Aorta (tissue), 5 donors: ENCODE data around the gene POLR2E. TPM values are rescaled to one million over a fixed set of nuclear protein-coding genes. Genes with fewer than 3 reads are reported as not detected.

Source experiments
- ATAC-seq: fragments of 200-7000 bp; cut with Tn5 transposase; one replicate; pipeline ENCODE4 v1.9.1; 2022; ENCODE audit warnings: moderate library complexity; ENCODE audit not compliant: low FRiP score
- DNase-seq, 2 donors: peaks; one replicate each; pipeline ENCODE4 v3.0.0-alpha.2; 2020
- H3K27ac ChIP-seq, 2 donors: one replicate each; pipeline ENCODE4 v1.5.1; 2013; ENCODE audit warnings: low read length in 2 of 2, mild to moderate bottlenecking in 2 of 2, moderate library complexity in 2 of 2, control low read depth in 1 of 2, inconsistent platforms in 1 of 2, low read depth in 1 of 2
- H3K27me3 ChIP-seq, 2 donors: one replicate each; pipeline ENCODE4 v1.6.1; 2013; ENCODE audit warnings: control low read depth in 1 of 2, low read length in 1 of 2, mild to moderate bottlenecking in 1 of 2, moderate library complexity in 1 of 2; ENCODE audit not compliant: insufficient read depth in 2 of 2, control insufficient read depth in 1 of 2
- H3K36me3 ChIP-seq, 2 donors: one replicate each; pipeline ENCODE4 v1.6.1; 2013; ENCODE audit warnings: control low read depth in 1 of 2, low read length in 1 of 2, mild to moderate bottlenecking in 1 of 2; ENCODE audit not compliant: insufficient read depth in 2 of 2, control insufficient read depth in 1 of 2
- H3K4me1 ChIP-seq, 2 donors: one replicate each; pipeline ENCODE4 v1.6.1; 2013; ENCODE audit warnings: low read length in 2 of 2, control low read depth in 1 of 2, mild to moderate bottlenecking in 1 of 2, moderate library complexity in 1 of 2; ENCODE audit not compliant: insufficient read depth in 2 of 2, control insufficient read depth in 1 of 2
- H3K4me3 ChIP-seq, 2 donors: one replicate each; pipeline ENCODE4 v1.5.1; 2013; ENCODE audit warnings: low read length in 2 of 2, control low read depth in 1 of 2, mild to moderate bottlenecking in 1 of 2
- H3K9me3 ChIP-seq: one replicate; pipeline ENCODE4 v1.6.1; 2013; ENCODE audit warnings: mild to moderate bottlenecking, low read length; ENCODE audit not compliant: control insufficient read depth
- WGBS, 2 donors: extraction: QIAGEN DNeasy Blood & Tissue Kit; methylation state at CpG; one replicate each; pipeline ENCODE4 v1.1.7; 2013; 5-methylcytosine and 5-hydroxymethylcytosine counted together
- intact Hi-C, 2 donors: fragments of 100-400 bp; cut with DNase I; formaldehyde crosslinking; loops; one replicate each; pipeline versions ENCODE4 v1.14.2 to v1.15.0; 2022
- polyA plus RNA-seq, 2 donors: library from polyadenylated mRNA; stranded (reverse); fragments of 200-250 nt; gene quantifications; one replicate each; pipeline ENCODE4 v1.2.3, GENCODE V29; 2013
- total RNA-seq, 2 donors: library from RNA; stranded (reverse); fragmentation: NEBNext Ultra II Directional; extraction: Animal tissue kit (Norgen Biotek cat#: 25700); gene quantifications; one replicate each; pipeline ENCODE4 v1.2.1, GENCODE V29; 2021
- donor health status: healthy with polysubstance abuse.
- donor health status: Bipolar disorder and iron deficiency.
- donor health status: DM: no; HTN: no; CAD: no.
- donor health status: DM: no; HTN: no; CAD: no.
- donor health status: DM: yes; HTN: yes; CAD: no.

The POLR2E gene
- total and polyA plus RNA-seq, 4 donors, result 83.5 to 116 (median 93.6) TPM

DNA sequence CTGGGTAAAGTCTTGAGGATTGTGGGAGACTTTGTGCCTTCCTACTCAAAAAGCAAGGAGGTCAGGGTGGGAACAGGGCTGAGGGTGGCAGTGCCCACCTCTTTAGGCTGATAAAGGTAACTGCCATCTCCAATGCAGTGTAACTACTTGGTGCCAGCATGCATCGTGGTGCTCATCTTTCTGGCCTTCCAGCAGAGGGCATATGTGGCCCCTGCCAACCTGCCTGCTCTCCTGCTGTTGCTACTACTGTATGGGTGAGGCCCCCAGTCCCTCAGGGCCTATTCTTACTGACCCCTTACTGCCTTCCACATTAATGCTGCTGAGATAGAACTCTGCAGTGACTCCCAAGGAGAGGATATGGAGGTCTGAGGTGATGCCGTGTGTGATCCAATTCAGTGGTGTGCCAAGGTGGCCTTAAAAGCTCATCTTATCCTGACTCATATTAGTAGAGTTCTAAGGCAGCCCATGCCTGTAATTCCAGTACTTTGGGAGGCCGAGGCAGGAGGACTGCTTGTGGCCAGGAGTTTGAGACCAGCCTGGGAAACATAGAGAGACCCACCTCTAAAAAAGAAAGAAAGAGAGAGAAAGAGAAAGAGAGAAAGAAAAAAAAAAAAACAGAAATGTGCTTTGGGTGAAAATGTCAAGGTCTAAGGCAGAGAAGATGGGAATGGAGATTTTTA lies 37.9 kb downstream of the POLR2E start:
- H3K9me3 ChIP-seq, result peaks cover 7% of the 10 kb centered on the region
- no peaks in the 10 kb centered on the region for H3K36me3 ChIP-seq
- H3K27ac ChIP-seq, result no peak overlapping the region
- no peak for DNase-seq
- intact Hi-C loops, result no loop called here
- H3K27me3 ChIP-seq, result no peaks in the 10 kb centered on the region
- H3K4me1 ChIP-seq, result no peaks in the 10 kb centered on the region
- WGBS, 2 donors, result 49 to 56% methylated on average over 3 of the region's 3 CpGs
- no peak overlapping the region for H3K4me3 ChIP-seq
- no peak for ATAC-seq

DNA sequence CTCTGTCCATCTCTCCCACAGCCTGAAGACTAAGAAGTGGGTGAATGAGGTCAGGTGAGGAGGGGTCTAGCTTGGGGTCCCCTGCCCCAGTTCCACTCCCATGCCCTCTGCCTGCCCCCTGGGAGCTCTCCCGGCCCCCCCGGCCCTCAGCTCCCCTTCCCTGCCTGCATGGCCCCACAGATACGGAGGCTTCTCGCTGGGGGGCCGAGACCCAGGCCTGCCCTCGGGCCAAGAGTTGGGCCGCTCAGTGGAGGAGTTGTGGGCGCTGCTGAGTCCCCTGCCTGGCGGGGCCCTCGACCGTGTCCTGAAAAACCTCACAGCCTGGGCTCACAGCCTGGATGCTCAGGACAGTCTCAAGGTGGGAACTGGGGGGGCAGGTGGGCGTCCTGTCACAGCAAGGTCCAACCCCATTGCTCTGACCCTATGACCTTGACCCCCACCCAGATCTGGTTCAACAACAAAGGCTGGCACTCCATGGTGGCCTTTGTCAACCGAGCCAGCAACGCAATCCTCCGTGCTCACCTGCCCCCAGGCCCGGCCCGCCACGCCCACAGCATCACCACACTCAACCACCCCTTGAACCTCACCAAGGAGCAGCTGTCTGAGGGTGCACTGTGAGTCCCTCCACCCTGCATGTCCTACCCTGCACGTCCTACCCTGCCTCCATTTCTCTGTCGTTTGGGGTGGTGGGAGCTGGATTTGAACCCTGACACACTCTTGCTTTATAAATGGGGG lies 39.1 kb downstream of the POLR2E start:
- DNase-seq, result no peak
- Histone ChIP-seq H3K4me3 (no peak overlapping the region), H3K9me3 (peaks cover 7% of the 10 kb centered on the region), H3K27me3 (no peaks in the 10 kb centered on the region), H3K36me3 (no peaks in the 10 kb centered on the region), H3K27ac (no peak overlapping the region), H3K4me1 (no peaks in the 10 kb centered on the region)
- ATAC-seq, result no peak
- intact Hi-C loops, result no loop called here
- WGBS, 2 donors, result 96 to 97% methylated on average over 20 of the region's 20 CpGs

DNA sequence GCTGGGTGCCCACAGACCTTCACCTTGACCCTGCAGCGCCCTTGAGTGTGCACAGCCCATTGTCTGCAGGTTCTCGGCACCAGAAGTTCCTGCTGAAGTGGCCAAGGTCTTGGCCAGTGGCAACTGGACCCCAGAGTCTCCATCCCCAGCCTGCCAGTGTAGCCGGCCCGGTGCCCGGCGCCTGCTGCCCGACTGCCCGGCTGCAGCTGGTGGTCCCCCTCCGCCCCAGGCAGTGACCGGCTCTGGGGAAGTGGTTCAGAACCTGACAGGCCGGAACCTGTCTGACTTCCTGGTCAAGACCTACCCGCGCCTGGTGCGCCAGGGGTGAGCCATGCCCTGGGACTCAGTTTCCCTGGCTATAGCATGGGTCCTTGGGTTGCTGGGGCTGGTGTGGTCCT lies 40.1 kb downstream of the POLR2E start:
- ATAC-seq (no peak), DNase-seq (no peak)
- 92 to 94% methylated on average over 14 of the region's 14 CpGs for WGBS, 2 donors
- Histone ChIP-seq H3K36me3 (no peaks in the 10 kb centered on the region), H3K4me1 (no peaks in the 10 kb centered on the region), H3K9me3 (peaks cover 7% of the 10 kb centered on the region), H3K27me3 (no peaks in the 10 kb centered on the region), H3K27ac (no peak overlapping the region), H3K4me3 (no peak overlapping the region)
- intact Hi-C loops, result no loop called here

DNA sequence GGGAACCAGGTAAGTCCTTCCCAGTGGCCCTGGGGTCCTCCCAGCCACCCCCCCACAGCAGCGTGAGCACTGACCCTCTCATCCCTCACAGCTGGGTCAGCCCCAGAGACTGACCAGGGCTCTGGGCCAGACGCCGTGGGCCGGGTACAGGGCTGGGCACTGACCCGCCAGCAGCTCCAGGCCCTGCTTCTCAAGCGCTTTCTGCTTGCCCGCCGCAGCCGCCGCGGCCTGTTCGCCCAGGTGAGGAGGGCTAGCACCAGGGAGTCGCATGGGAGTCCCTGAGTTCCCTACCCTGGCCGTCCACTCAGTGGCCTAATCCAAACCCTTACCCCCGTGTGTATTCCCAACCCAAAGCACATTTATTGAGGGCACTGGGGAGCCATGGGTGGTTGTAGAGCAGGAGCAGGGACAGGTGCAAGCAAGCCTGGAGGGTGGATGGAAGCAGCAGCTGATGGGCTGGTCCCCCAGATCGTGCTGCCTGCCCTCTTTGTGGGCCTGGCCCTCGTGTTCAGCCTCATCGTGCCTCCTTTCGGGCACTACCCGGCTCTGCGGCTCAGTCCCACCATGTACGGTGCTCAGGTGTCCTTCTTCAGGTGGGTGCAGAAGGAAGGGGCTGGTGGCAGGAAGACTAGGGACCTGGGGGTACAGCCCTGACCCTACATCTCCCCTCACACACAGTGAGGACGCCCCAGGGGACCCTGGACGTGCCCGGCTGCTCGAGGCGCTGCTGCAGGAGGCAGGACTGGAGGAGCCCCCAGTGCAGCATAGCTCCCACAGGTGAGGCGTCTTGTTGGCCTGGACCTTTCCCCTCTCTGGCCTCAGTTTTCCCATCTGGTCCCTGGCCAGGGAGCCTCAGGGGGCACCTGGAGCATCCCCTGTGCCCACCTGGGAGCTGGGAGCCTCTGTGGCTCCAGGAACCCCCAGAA lies 40.8 kb downstream of the POLR2E start:
- peaks cover 7% of the 10 kb centered on the region for H3K9me3 ChIP-seq
- H3K27ac ChIP-seq, result no peak overlapping the region
- H3K4me3 ChIP-seq, result no peak overlapping the region
- no peak for ATAC-seq
- no peaks in the 10 kb centered on the region for H3K36me3 ChIP-seq
- intact Hi-C loops, result no loop called here
- H3K4me1 ChIP-seq, result no peaks in the 10 kb centered on the region
- WGBS, 2 donors, result 94 to 96% methylated on average over 28 of the region's 28 CpGs
- H3K27me3 ChIP-seq, result no peaks in the 10 kb centered on the region
- no peak for DNase-seq

DNA sequence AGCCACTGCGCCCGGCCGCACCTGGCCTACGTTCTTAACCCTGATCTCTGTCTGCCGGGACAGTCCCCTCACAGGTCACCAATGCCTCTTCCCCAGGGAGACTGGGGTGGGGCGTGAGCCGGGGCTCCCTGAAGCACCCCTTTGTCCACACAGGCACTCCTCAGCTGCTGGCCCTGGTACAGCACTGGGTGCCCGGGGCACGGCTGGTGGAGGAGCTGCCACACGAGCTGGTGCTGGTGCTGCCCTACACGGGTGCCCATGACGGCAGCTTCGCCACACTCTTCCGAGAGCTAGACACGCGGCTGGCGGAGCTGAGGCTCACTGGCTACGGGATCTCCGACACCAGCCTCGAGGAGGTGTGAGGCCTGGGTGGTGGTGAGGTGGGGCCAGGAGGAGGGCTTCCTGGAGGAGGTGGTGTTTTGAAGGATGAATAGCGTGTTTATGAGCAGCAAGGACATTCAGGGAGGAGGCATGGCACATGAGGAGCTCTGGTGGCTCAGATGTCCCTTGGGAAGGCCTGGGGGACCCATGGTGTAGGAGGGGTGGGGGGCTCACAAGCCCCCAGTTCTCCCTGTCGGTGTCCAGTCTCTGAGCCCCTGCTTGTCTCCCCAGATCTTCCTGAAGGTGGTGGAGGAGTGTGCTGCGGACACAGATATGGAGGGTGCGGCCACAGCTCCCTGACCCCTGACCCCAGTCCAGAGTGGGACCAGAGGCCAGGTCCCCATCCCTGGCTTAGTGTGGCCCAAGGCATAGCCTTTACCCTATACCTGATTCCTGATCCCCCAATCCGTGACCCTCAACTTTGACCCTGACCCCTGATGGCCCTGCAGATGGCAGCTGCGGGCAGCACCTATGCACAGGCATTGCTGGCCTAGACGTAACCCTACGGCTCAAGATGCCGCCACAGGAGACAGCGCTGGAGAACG lies 41.7 kb downstream of the POLR2E start:
- peaks cover 7% of the 10 kb centered on the region for H3K9me3 ChIP-seq
- DNase-seq (peak in 1 of 2 donors; percentile 68), ATAC-seq (no peak)
- 91 to 92% methylated on average over 29 to 31 of the region's 31 CpGs for WGBS, 2 donors
- H3K4me1 ChIP-seq, result no peaks in the 10 kb centered on the region
- H3K4me3 ChIP-seq, result no peak overlapping the region
- intact Hi-C loops, result no loop called here
- H3K27ac ChIP-seq, result no peak overlapping the region
- no peaks in the 10 kb centered on the region for H3K27me3 ChIP-seq
- no peaks in the 10 kb centered on the region for H3K36me3 ChIP-seq

DNA sequence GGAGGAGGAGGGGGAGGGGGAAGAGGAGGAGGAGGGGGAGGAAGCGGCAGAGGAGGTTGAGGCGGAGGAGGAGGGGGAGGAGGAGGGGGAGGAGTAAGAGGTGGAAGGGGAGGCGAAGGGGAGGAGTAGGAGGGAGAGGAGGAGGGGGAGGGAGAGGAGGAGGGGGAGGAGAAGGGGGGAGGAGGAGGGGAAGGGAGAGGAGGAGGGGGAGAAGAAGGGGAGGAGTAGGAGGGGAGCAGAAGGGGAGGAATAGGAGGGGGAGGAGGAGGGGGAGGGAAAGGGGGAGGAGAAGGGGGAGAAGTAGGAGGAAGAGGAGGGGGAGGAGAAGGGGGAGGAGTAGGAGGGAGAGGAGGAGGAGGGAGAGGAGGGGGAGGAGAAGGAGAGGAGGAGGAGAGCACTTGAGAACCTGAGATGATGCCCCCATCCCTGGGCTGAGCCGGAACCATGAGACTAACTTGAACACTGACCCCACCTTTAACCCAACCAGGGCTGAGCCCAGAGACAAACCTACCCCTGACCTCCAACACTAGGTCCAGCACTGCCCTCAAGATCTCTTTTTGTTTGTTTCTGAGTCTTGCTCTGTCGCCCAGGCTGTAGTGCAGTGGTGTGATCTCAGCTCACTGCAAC lies 42.7 kb downstream of the POLR2E start:
- no peak for ATAC-seq
- Histone ChIP-seq H3K9me3 (peaks cover 5% of the 10 kb centered on the region), H3K4me3 (no peak overlapping the region), H3K27me3 (no peaks in the 10 kb centered on the region), H3K4me1 (no peaks in the 10 kb centered on the region), H3K36me3 (no peaks in the 10 kb centered on the region), H3K27ac (no peak overlapping the region)
- no peak for DNase-seq
- intact Hi-C loops, result no loop called here
- WGBS, 2 donors, result 74 to 82% methylated on average over 2 to 5 of the region's 5 CpGs

DNA sequence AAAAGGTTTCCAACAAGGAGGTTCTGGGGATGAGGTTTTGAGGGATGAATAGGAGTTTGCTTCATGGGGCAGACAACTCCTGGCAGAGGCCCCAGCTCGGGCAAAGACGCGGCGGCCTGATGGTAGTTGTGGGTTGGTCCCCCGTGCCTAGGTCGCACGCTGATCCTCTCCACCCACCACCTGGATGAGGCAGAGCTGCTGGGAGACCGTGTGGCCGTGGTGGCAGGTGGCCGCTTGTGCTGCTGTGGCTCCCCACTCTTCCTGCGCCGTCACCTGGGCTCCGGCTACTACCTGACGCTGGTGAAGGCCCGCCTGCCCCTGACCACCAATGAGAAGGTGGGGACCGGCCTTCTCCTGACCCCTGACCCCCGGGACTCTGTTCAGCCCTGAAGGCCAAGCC lies 43.4 kb downstream of the POLR2E start:
- H3K27me3 ChIP-seq, result no peaks in the 10 kb centered on the region
- DNase-seq, result peak in 1 of 2 donors; percentile 69
- H3K4me3 ChIP-seq, result no peak overlapping the region
- intact Hi-C loops, result no loop called here
- 86 to 90% methylated on average over 17 of the region's 17 CpGs for WGBS, 2 donors
- no peaks in the 10 kb centered on the region for H3K4me1 ChIP-seq
- H3K9me3 ChIP-seq, result no peaks in the 10 kb centered on the region
- no peak for ATAC-seq
- H3K36me3 ChIP-seq, result no peaks in the 10 kb centered on the region
- no peak overlapping the region for H3K27ac ChIP-seq
